UCSD-AML1 (cell line): ENCODE results near the gene FHOD3.

ENCODE experiments used
- DNase-seq: peaks from one replicate; lab custom pipeline; 2025; ENCODE audit not compliant: unreplicated experiment; lab: John Stamatoyannopoulos, UW

Gene FHOD3

GRCh38 chr18:36505665-36506064 is 208.2 kb downstream of the FHOD3 start:
- DNase-seq = no peak

- DNase-seq = no peak
Observed at GRCh38 chr18:36509646-36510197, 212.2 kb downstream of the FHOD3 start.

- DNase-seq = peak; percentile 28
Observed at GRCh38 chr18:36511791-36512352, 214.4 kb downstream of the FHOD3 start.

- DNase-seq = no peak
Observed at GRCh38 chr18:36513556-36513955, 216.0 kb downstream of the FHOD3 start.

- DNase-seq = no peak
Observed at GRCh38 chr18:36514778-36515177, 217.3 kb downstream of the FHOD3 start.

GRCh38 chr18:36516258-36516657 is 218.7 kb downstream of the FHOD3 start:
- no peak for DNase-seq

GRCh38 chr18:36516726-36517125 is 219.2 kb downstream of the FHOD3 start:
- DNase-seq = no peak

GRCh38 chr18:36518839-36519238 is 221.3 kb downstream of the FHOD3 start:
- no peak for DNase-seq

- no peak for DNase-seq
Observed at GRCh38 chr18:36519358-36519757, 221.8 kb downstream of the FHOD3 start.

GRCh38 chr18:36522509-36522908 is 225.0 kb downstream of the FHOD3 start:
- no peak for DNase-seq

- no peak for DNase-seq
Observed at GRCh38 chr18:36525913-36526312, 228.4 kb downstream of the FHOD3 start.

- DNase-seq = no peak
Observed at GRCh38 chr18:36526611-36527010, 229.1 kb downstream of the FHOD3 start.

GRCh38 chr18:36527051-36527450 is 229.5 kb downstream of the FHOD3 start:
- no peak for DNase-seq

GRCh38 chr18:36527740-36528455 is 230.4 kb downstream of the FHOD3 start:
- DNase-seq = no peak

GRCh38 chr18:36529747-36530146 is 232.2 kb downstream of the FHOD3 start:
- no peak for DNase-seq

GRCh38 chr18:36530676-36531405 is 233.3 kb downstream of the FHOD3 start:
- DNase-seq = no peak

GRCh38 chr18:36531636-36532035 is 234.1 kb downstream of the FHOD3 start:
- DNase-seq = no peak

- no peak for DNase-seq
Observed at GRCh38 chr18:36532394-36532793, 234.9 kb downstream of the FHOD3 start.

GRCh38 chr18:36532815-36533214 is 235.3 kb downstream of the FHOD3 start:
- no peak for DNase-seq

GRCh38 chr18:36533446-36534153 is 236.1 kb downstream of the FHOD3 start:
- DNase-seq = peak; percentile 35

- no peak for DNase-seq
Observed at GRCh38 chr18:36534154-36534688, 236.7 kb downstream of the FHOD3 start.
